Central memory CD8-positive, alpha-beta T cell (primary cell): ENCODE measurements around the gene RALA.

Experiments
- ATAC-seq: fragments of 150-1000 bp; cut with Tn5 transposase; replicated peaks from 2 replicates; pipeline ENCODE4 v1.10.0; 2022; ENCODE audit warnings: mild to moderate bottlenecking, moderate FRiP score, moderate number of reproducible peaks; ENCODE audit not compliant: poor library complexity, severe bottlenecking; ENCODE audit errors: extremely low read depth
- DNase-seq, 2 donors: peaks; one replicate each; pipeline ENCODE4 v3.0.0; 2021; ENCODE audit warnings: low spot score in 2 of 2
- H3K27ac Mint-ChIP-seq: one replicate; pipeline ENCODE4 v1.8.0; 2022; ENCODE audit warnings: low read depth, mild to moderate bottlenecking, moderate library complexity, mixed read lengths
- H3K27me3 Mint-ChIP-seq: one replicate; pipeline ENCODE4 v1.8.0; 2022; ENCODE audit warnings: mixed read lengths
- H3K36me3 Mint-ChIP-seq: one replicate; pipeline ENCODE4 v1.8.0; 2022; ENCODE audit warnings: mild to moderate bottlenecking, moderate library complexity, mixed read lengths; ENCODE audit not compliant: insufficient read depth
- H3K4me1 Mint-ChIP-seq: one replicate; pipeline ENCODE4 v1.8.0; 2022; ENCODE audit warnings: mixed read lengths
- H3K4me3 Mint-ChIP-seq: one replicate; pipeline ENCODE4 v1.8.0; 2022; ENCODE audit warnings: mild to moderate bottlenecking, moderate library complexity, mixed read lengths
- H3K9me3 Mint-ChIP-seq: one replicate; pipeline ENCODE4 v1.8.0; 2022; ENCODE audit warnings: mixed read lengths

RALA gene

GRCh38 chr7:39757604-39758003 lies 134.2 kb downstream of the RALA start:
- H3K27me3 Mint-ChIP-seq, result no peaks in the 10 kb centered on the region
- no peaks in the 10 kb centered on the region for H3K36me3 Mint-ChIP-seq
- ATAC-seq, result no peak
- no peaks in the 10 kb centered on the region for H3K9me3 Mint-ChIP-seq
- H3K4me1 Mint-ChIP-seq, result peaks cover 12% of the 10 kb centered on the region
- DNase-seq, result no peak
- no peak overlapping the region for H3K4me3 Mint-ChIP-seq
- H3K27ac Mint-ChIP-seq, result no peak overlapping the region
